AG08395 (cell line): Measurements from ENCODE around the gene IPO9.
"Not testable (repeated sequence)": the region's sequence is repeated elsewhere in the genome, so short reads cannot be mapped to it uniquely, and the experiment has no call there.

Experiments used
- DNase-seq: peaks from one replicate; pipeline ENCODE4 v3.0.0; 2012; ENCODE audit warnings: mixed read lengths, low spot score

IPO9 gene

GRCh38 chr1:201848230-201848629 lies 19.3 kb downstream of the IPO9 start:
- DNase-seq: no peak

GRCh38 chr1:201849372-201850052 lies 20.6 kb downstream of the IPO9 start:
- no peak for DNase-seq

GRCh38 chr1:201850053-201850397 lies 21.1 kb downstream of the IPO9 start:
- DNase-seq: peak; percentile 83

GRCh38 chr1:201851949-201852348 lies 23.0 kb downstream of the IPO9 start:
- no peak for DNase-seq

- DNase-seq: not testable (repeated sequence)
These were observed 27.8 kb downstream of the IPO9 start for GRCh38 chr1:201856722-201857121.

GRCh38 chr1:201859424-201859823 lies 30.5 kb downstream of the IPO9 start:
- DNase-seq: no peak

GRCh38 chr1:201861448-201861847 lies 32.5 kb downstream of the IPO9 start:
- DNase-seq: no peak

- DNase-seq: no peak
These were observed 41.4 kb downstream of the IPO9 start for GRCh38 chr1:201870397-201870796.

GRCh38 chr1:201874672-201875071 lies 45.7 kb downstream of the IPO9 start:
- DNase-seq: no peak

GRCh38 chr1:201876148-201876818 lies 47.3 kb downstream of the IPO9 start:
- no peak for DNase-seq

- DNase-seq: peak; percentile 64
These were observed 49.0 kb downstream of the IPO9 start for GRCh38 chr1:201877877-201878401.

- DNase-seq: no peak
These were observed 52.1 kb downstream of the IPO9 start for GRCh38 chr1:201880928-201881571.

GRCh38 chr1:201881617-201882016 lies 52.7 kb downstream of the IPO9 start:
- DNase-seq: no peak

- DNase-seq: peak; percentile 82
These were observed 53.7 kb downstream of the IPO9 start for GRCh38 chr1:201882665-201883132.

GRCh38 chr1:201883266-201883665 lies 54.3 kb downstream of the IPO9 start:
- DNase-seq: no peak

- DNase-seq: peak; percentile 35
These were observed 54.8 kb downstream of the IPO9 start for GRCh38 chr1:201883786-201884185.

- no peak for DNase-seq
These were observed 55.5 kb downstream of the IPO9 start for GRCh38 chr1:201884425-201884824.

- DNase-seq: peak; percentile 74
These were observed 56.6 kb downstream of the IPO9 start for GRCh38 chr1:201885531-201886075.

- no peak for DNase-seq
These were observed 57.3 kb downstream of the IPO9 start for GRCh38 chr1:201886103-201886885.

GRCh38 chr1:201887116-201887866 lies 58.3 kb downstream of the IPO9 start:
- DNase-seq: no peak
